Measurements from ENCODE around the gene OTOG.

- TF ChIP-seq CTCF (IDR thresholded peaks at IDR 0.05) = no peak
- TF ChIP-seq POLR2A (IDR thresholded peaks at IDR 0.05) = no peak
- no peak for TF ChIP-seq POLR2AphosphoS5 (IDR thresholded peaks at IDR 0.05; ENCODE audit: insufficient read depth in 1 of 2, low read depth in 1 of 2)
Measured at GRCh38 chr11:17595526-17596309, 48.7 kb downstream of the OTOG start.

All from vagina (tissue), 2 donors.